Measurements from ENCODE around the gene MCUR1.

MCUR1 gene

DNA sequence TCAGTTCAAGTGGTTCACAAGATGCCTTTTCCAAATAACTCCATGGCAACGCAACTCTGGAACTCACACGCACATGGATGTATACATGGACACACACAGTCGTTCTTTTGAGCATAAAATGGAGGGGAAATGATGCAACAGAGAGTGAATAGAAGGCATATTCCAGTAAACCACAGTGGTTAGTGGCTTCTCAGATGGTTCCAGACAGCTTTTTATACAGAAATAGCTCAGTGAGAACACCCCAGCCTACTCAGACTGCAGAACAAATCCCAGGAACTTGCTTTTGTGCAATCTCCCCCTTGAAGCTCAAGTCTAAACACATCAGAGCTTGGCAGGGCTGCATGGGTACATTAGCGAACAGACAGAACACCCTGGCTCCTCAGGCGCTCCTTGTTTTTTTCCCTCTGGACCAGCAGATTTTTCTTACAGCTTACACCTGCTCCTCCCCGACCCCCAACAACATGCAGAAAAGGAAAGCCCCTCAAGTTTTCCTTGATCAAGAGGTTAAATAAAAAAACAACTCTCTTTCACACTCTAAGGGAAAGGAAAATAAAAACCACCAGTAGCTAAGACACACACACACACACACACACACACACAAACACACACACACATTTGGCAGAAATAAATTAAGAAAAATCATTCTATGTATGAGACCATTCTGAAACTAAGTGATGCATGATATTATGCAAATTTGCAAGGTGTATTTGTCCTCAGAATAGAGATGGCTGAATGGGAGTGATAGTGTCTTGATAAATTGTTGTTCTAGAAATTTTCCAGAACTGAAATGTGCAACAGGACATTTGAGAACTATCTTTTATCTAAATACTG, 51.5 kb downstream of the MCUR1 start:
- H3K4me1 ChIP-seq (ENCODE audit: control insufficient read depth, insufficient read depth, low read length), result peaks cover 7% of the 10 kb centered on the region; the same call in 1 of the 2 replicates
- no peaks in the 10 kb centered on the region for H3K27me3 ChIP-seq (ENCODE audit: control insufficient read depth, insufficient read depth, low read length)
- H3K27ac ChIP-seq (ENCODE audit: low read depth, low read length), result no peak overlapping the region
- H3K36me3 ChIP-seq (ENCODE audit: control insufficient read depth, insufficient read depth, low read length), result no peaks in the 10 kb centered on the region
- H3K4me3 ChIP-seq (ENCODE audit: low read depth, low read length), result no peak overlapping the region
- H3K9me3 ChIP-seq (ENCODE audit: control insufficient read depth, insufficient read depth, low read length), result no peaks in the 10 kb centered on the region
- no peak overlapping the region for H3K9ac ChIP-seq (ENCODE audit: low read depth, low read length)

DNA sequence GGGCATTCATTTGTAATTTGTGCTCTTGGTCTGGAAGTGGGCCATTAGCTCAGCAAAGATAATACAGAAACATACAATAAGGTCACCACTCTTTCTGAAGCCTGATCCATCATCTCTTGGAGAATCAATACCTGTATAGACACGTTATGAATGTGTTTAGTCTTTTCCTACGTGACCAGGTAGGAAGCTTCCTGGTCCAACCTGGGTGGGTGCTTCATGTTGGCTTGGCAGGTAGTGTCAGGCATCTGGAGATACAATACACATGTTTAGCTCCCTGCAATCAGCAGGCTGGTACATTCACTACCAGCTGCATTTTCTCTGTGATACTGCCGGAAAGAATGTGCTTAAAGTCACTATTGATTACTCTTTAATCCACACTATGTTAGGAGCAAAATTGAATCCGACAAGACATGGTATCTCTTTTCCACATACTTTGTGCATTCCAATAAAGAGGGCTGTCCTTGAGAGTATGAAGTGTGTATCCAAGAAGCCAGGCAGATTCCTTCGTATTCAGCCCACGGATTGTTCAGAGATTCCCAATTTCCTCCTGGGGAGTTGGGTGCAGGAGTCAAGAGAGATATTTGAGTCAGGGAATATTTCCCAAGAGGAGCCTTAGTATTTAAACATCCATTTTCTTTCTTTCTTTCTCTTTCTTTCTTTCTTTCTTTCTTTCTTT, 52.9 kb downstream of the MCUR1 start:
- H3K36me3 ChIP-seq (ENCODE audit: control insufficient read depth, insufficient read depth, low read length), result no peaks in the 10 kb centered on the region
- H3K4me3 ChIP-seq (ENCODE audit: low read depth, low read length), result no peak overlapping the region
- H3K9ac ChIP-seq (ENCODE audit: low read depth, low read length), result no peak overlapping the region
- no peak overlapping the region for H3K27ac ChIP-seq (ENCODE audit: low read depth, low read length)
- H3K9me3 ChIP-seq (ENCODE audit: control insufficient read depth, insufficient read depth, low read length), result no peaks in the 10 kb centered on the region
- H3K4me1 ChIP-seq (ENCODE audit: control insufficient read depth, insufficient read depth, low read length), result no peaks in the 10 kb centered on the region
- no peaks in the 10 kb centered on the region for H3K27me3 ChIP-seq (ENCODE audit: control insufficient read depth, insufficient read depth, low read length)

DNA sequence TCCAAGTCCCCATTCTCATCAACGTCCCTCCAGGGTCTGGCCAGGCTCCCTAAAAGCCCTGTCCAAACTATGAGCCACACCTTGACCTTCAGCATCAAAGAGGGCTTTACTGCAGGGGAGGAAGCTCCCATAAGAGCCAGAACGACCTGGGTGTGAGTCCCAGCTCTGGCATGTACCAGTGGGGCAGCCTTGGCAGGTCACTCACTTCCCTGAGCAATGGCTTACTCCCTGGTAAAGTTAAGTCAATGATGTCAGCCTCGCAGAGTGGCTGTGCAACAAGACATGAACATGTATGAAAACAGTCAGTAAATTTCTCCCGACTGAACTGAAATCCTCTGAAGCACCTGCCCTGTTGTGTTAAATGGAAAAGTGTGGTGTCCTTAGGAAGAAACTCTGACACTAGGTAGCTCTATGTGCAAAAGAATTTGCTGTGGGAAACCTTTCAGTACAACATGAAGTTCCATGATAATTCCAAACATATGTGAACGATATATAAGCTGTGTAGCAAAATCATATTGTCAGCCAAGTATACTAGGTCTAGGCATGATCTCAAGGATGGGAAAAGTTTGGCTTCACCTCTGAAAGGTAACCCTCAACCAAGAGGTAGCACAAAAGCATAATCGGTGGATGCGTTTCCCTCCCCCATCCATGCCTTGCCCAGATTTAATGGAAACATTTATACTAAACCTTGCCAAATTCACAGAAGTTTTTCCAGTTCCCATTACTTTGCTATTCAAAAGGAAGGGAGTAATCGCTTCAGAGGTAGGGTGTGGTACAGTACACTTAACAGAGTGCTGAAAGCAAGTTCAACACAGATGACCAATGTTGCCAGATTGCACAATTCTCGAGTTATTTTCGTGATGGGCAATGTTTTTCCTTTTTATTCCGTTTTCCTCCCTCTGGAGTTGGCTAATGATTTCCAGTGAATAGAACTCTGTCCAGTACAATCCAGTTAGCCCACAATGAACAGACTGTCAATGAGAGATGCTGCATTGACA, 53.8 kb downstream of the MCUR1 start:
- Histone ChIP-seq H3K27me3 (ENCODE audit: control insufficient read depth, insufficient read depth, low read length) (no peaks in the 10 kb centered on the region), H3K9me3 (ENCODE audit: control insufficient read depth, insufficient read depth, low read length) (no peaks in the 10 kb centered on the region), H3K9ac (ENCODE audit: low read depth, low read length) (no peak overlapping the region), H3K27ac (ENCODE audit: low read depth, low read length) (no peak overlapping the region), H3K36me3 (ENCODE audit: control insufficient read depth, insufficient read depth, low read length) (no peaks in the 10 kb centered on the region), H3K4me3 (ENCODE audit: low read depth, low read length) (no peak overlapping the region), H3K4me1 (ENCODE audit: control insufficient read depth, insufficient read depth, low read length) (no peaks in the 10 kb centered on the region)

DNA sequence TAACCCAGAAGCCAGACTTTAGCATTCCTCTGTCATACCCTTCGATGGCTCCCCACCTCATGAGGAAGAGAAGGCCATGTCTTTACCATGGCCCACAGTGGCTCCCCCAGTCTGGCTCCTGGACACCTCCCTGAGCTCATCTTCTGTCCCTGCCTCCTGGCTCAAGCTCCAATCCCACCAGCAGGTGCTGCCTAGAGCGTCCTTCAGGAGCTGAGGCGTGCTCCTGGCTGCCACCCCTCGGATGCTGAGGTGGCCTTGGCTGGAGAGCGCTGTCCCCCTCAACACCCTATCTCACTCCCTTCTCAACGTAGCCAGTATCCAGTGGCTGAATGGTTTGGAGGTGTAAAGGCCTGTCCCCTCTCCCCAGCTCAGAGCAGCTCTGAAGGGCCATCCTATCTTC, 55.3 kb downstream of the MCUR1 start:
- H3K27me3 ChIP-seq (ENCODE audit: control insufficient read depth, insufficient read depth, low read length), result no peaks in the 10 kb centered on the region
- no peak overlapping the region for H3K9ac ChIP-seq (ENCODE audit: low read depth, low read length)
- H3K9me3 ChIP-seq (ENCODE audit: control insufficient read depth, insufficient read depth, low read length), result no peaks in the 10 kb centered on the region
- H3K4me1 ChIP-seq (ENCODE audit: control insufficient read depth, insufficient read depth, low read length), result no peaks in the 10 kb centered on the region
- no peak overlapping the region for H3K4me3 ChIP-seq (ENCODE audit: low read depth, low read length)
- H3K27ac ChIP-seq (ENCODE audit: low read depth, low read length), result no peak overlapping the region
- no peaks in the 10 kb centered on the region for H3K36me3 ChIP-seq (ENCODE audit: control insufficient read depth, insufficient read depth, low read length)

DNA sequence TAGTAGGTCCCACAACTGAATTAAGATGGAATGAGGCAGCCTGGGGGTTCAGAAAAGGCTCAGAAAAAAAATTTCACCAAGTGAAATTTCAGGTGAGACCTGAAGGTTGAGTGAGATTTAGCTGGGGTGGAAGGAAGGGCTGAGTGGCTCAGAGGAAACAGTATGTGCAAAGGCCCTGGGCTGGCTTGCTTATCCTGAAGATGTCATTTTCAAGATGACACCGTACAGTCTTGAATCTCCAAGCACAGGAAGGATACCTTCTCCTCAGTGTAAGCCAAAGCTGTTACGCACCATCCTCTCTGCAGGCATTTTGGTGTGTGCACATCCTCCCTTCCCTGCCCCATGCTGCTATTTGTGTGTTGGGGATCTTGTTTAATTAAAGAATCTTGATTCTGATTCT, 59.7 kb downstream of the MCUR1 start:
- H3K9me3 ChIP-seq (ENCODE audit: control insufficient read depth, insufficient read depth, low read length), result no peaks in the 10 kb centered on the region
- H3K27me3 ChIP-seq (ENCODE audit: control insufficient read depth, insufficient read depth, low read length), result no peaks in the 10 kb centered on the region
- H3K27ac ChIP-seq (ENCODE audit: low read depth, low read length), result no peak overlapping the region
- no peak overlapping the region for H3K4me3 ChIP-seq (ENCODE audit: low read depth, low read length)
- no peaks in the 10 kb centered on the region for H3K4me1 ChIP-seq (ENCODE audit: control insufficient read depth, insufficient read depth, low read length)
- H3K9ac ChIP-seq (ENCODE audit: low read depth, low read length), result no peak overlapping the region
- no peaks in the 10 kb centered on the region for H3K36me3 ChIP-seq (ENCODE audit: control insufficient read depth, insufficient read depth, low read length)

DNA sequence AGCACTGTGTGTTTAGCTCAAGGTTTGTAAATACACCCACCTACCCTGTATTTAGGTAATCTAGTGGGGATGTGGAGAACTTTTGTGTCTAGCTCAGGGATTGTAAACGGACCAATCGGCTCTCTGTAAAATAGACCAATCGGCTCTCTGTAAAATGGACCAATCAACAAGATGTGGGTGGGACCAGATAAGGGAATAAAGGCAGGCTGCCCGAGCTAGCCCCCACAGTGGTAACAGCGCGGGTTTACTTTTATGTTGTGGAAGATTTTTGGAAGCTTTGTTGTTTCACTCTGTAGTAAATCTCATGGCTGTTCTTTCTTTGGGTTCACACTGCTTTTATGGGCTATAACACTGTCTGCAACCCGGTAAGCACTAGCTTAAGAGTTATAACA, 70.6 kb downstream of the MCUR1 start:
- H3K27ac ChIP-seq (ENCODE audit: low read depth, low read length), result no peak overlapping the region
- H3K4me3 ChIP-seq (ENCODE audit: low read depth, low read length), result no peak overlapping the region
- H3K27me3 ChIP-seq (ENCODE audit: control insufficient read depth, insufficient read depth, low read length), result no peaks in the 10 kb centered on the region
- no peaks in the 10 kb centered on the region for H3K4me1 ChIP-seq (ENCODE audit: control insufficient read depth, insufficient read depth, low read length)
- no peaks in the 10 kb centered on the region for H3K9me3 ChIP-seq (ENCODE audit: control insufficient read depth, insufficient read depth, low read length)
- H3K9ac ChIP-seq (ENCODE audit: low read depth, low read length), result no peak overlapping the region
- no peaks in the 10 kb centered on the region for H3K36me3 ChIP-seq (ENCODE audit: control insufficient read depth, insufficient read depth, low read length)

DNA sequence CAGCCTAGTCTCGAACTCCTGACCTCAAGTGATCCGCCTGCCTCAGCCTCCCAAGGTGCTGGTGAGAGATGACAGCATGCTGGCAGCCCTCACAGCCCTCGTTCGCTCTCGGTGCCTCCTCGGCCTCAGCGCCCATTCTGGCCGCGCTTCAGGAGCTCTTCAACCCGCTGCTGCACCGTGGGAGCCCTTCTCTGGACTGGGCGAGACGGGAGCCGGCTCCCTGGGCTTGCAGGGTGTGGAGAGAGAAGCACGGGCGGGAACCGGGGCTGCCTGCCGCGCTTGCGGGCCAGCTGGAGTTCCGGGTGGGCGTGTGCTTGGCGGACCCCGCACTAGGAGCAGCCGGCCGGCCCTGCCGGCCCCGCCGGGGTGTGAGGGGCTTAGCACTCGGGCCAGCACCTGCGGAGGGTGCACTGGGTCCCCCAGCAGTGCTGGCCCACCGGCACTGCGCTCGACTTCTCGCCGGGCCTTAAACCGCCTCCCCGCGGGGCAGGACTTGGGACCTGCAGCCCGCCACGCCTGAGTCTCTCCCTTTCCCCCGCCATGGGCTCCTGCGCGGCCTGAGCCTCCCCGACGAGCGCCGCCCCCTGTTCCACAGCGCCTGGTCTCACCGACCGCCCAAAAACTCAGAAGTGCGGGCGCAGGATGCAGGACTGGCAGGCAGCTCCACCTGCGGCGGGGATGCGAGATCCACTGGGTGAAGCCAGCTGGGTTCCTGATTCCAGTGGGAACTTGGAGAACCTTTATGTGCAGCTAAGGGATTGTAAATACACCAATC, 71.2 kb downstream of the MCUR1 start:
- no peak overlapping the region for H3K9ac ChIP-seq (ENCODE audit: low read depth, low read length)
- H3K9me3 ChIP-seq (ENCODE audit: control insufficient read depth, insufficient read depth, low read length), result no peaks in the 10 kb centered on the region
- no peaks in the 10 kb centered on the region for H3K4me1 ChIP-seq (ENCODE audit: control insufficient read depth, insufficient read depth, low read length)
- H3K27ac ChIP-seq (ENCODE audit: low read depth, low read length), result no peak overlapping the region
- no peaks in the 10 kb centered on the region for H3K27me3 ChIP-seq (ENCODE audit: control insufficient read depth, insufficient read depth, low read length)
- no peaks in the 10 kb centered on the region for H3K36me3 ChIP-seq (ENCODE audit: control insufficient read depth, insufficient read depth, low read length)
- no peak overlapping the region for H3K4me3 ChIP-seq (ENCODE audit: low read depth, low read length)

DNA sequence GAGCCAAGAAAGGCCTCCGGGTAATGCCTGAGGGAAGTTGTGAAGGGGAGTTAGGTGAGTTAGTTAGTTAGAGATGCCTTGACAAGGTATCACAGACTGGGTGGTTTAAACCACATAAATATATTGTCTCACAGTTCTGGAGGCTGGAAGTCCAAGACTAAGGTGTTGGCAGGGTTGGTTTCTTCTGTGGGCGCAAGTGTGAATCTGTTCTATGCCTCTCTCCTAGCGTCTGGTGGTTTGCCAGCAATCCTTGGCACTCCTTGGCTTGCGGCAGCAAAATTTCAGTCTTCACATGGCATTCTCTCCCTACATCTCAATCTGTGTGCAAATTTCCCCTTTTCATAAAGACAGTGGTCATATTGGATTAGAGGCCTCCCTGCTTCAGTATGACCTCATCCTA, 73.0 kb downstream of the MCUR1 start:
- H3K9ac ChIP-seq (ENCODE audit: low read depth, low read length), result no peak overlapping the region
- no peaks in the 10 kb centered on the region for H3K4me1 ChIP-seq (ENCODE audit: control insufficient read depth, insufficient read depth, low read length)
- H3K36me3 ChIP-seq (ENCODE audit: control insufficient read depth, insufficient read depth, low read length), result no peaks in the 10 kb centered on the region
- H3K4me3 ChIP-seq (ENCODE audit: low read depth, low read length), result no peak overlapping the region
- no peak overlapping the region for H3K27ac ChIP-seq (ENCODE audit: low read depth, low read length)
- no peaks in the 10 kb centered on the region for H3K27me3 ChIP-seq (ENCODE audit: control insufficient read depth, insufficient read depth, low read length)
- no peaks in the 10 kb centered on the region for H3K9me3 ChIP-seq (ENCODE audit: control insufficient read depth, insufficient read depth, low read length)
